Upper lobe of left lung (tissue), 4 donors: ENCODE measurements around the gene KIDINS220.

Experiments
- CTCF ChIP-seq, 6 experiments: fragments of 450-650 bp in 4 of 6; fragments of 200-600 bp in 2 of 6; sonication (generic) in 2 of 6; IDR thresholded peaks; one replicate each; pipeline ENCODE4 v1.5.1; 2016 to 2019; ENCODE audit warnings: antibody characterized with exemption in 6 of 6
- POLR2A ChIP-seq, 4 donors: fragments of 450-650 bp; IDR thresholded peaks; one replicate each; pipeline ENCODE4 v1.5.1; 2016 to 2017; ENCODE audit warnings: antibody characterized with exemption in 4 of 4, mild to moderate bottlenecking in 2 of 4
- POLR2AphosphoS5 ChIP-seq, 2 donors: sonication (generic); formaldehyde crosslinking; IDR thresholded peaks; one replicate each; pipeline ENCODE4 v1.5.1; 2017; ENCODE audit warnings: antibody characterized with exemption in 2 of 2

- TF ChIP-seq CTCF (IDR thresholded peaks at IDR 0.05) (no peak), POLR2A (IDR thresholded peaks at IDR 0.05) (no peak), POLR2AphosphoS5 (IDR thresholded peaks at IDR 0.05) (no peak)
Observed at GRCh38 chr2:8849327-8849726, 11.9 kb upstream of the KIDINS220 start.
